ENCODE results near the gene BCL6. TPM values are rescaled to one million over a fixed set of nuclear protein-coding genes. Genes with fewer than 3 reads are reported as not detected.

The BCL6 gene
- total and polyA plus RNA-seq, 10 of the 15 experiments (the other 5 are each of a cell fraction or from before 2014, with no cell fraction given) = 0.04 to 0.85 (median 0.15) TPM

DNA sequence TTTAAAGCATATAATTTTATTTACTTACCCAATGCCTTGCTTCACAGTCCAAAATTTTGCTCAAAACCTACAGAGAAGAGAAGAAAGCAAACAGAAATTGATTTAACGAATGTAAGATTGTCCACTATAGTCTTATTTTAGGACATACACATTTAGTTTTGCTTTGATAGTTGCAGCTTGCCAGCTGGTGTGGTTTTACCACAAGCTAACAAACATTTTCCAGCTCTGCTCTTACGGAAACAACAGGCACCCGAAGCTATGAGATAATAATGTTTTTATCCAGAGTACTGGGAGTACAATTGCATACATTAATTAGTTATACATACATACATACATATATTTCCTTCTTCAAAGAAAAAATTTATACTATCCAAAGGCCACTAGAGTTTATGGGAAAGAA lies 10.4 kb downstream of the BCL6 start:
- Histone ChIP-seq H3K4me1 (ENCODE audit: control insufficient read depth, insufficient read depth, low read length) (no peaks in the 10 kb centered on the region; the same call in 1 of the 2 replicates), H2AFZ (ENCODE audit: control insufficient read depth, low read depth, low read length) (no peak overlapping the region), H3K4me3 (no peak overlapping the region), H3K4me2 (ENCODE audit: control insufficient read depth, insufficient read depth) (no peak overlapping the region), H3K27me3 (replicated peaks in 1 of 2; ENCODE audit: control insufficient read depth in 2 of 2, insufficient read depth in 2 of 2, low read length in 1 of 2) (peaks cover 4 to 11% of the 10 kb centered on the region in 2 experiments; a peak in 3 of 4 replicates), H4K20me1 (ENCODE audit: control insufficient read depth, insufficient read depth) (no peaks in the 10 kb centered on the region), H3K9ac (ENCODE audit: control insufficient read depth, insufficient read depth, low read length) (no peak overlapping the region), H3K9me3 (replicated peaks; ENCODE audit: control insufficient read depth, insufficient read depth, low read length) (no peaks in the 10 kb centered on the region), H3K79me2 (ENCODE audit: control insufficient read depth, insufficient read depth, low read length) (no peaks in the 10 kb centered on the region), H3K36me3 (ENCODE audit: control insufficient read depth in 2 of 2, insufficient read depth in 2 of 2, low read length in 1 of 2) (no peaks in the 10 kb centered on the region), H3K27ac (ENCODE audit: control insufficient read depth, insufficient read depth) (no peak overlapping the region)
- ATAC-seq = no peak
- POLR2A ChIA-PET = no interaction called here
- BruUV-seq (replicated peaks) = no TSS peak
- FAIRE-seq = no peak
- no peak for DNase-seq (ENCODE audit: low read depth, low spot score)
- intact Hi-C loops (cut with micrococcal nuclease; ENCODE audit: unreplicated experiment) = loop anchor here (10.0 kb wide), 1 partner anchor 1090 kb away; no protein-coding TSS in a partner anchor
- in situ Hi-C loops (cut with MboI) = loop anchor here (5.0 kb wide), 2 partner anchors 1307 to 1412 kb away; no protein-coding TSS in a partner anchor
- WGBS (ENCODE audit: insufficient coverage, insufficient replicate concordance, low lambda C conversion rate, missing lambda C conversion rate) = 61% methylated on average over 3 of the region's 3 CpGs
- RAD21 ChIA-PET (ENCODE audit: unreplicated experiment) = interaction anchor here (7.2 kb wide), 1 partner anchor 1219 kb away, joined by 130 read pairs; no protein-coding TSS in a partner anchor
- TF ChIP-seq MTA3 (IDR thresholded peaks at IDR 0.05; ENCODE audit: borderline replicate concordance, low read length) (no peak), BRCA1 (IDR thresholded peaks at IDR 0.05; ENCODE audit: low read depth, low read length) (no peak), SUPT20H (IDR thresholded peaks at IDR 0.05; ENCODE audit: borderline replicate concordance, control insufficient read depth, low read depth, low read length) (no peak), TARDBP (IDR thresholded peaks at IDR 0.05; ENCODE audit: borderline replicate concordance) (no peak), POLR2AphosphoS5 (IDR thresholded peaks at IDR 0.05; ENCODE audit: low read length) (no peak), HDAC2 (IDR thresholded peaks at IDR 0.05) (no peak), EZH2 (IDR thresholded peaks at IDR 0.05; ENCODE audit: borderline replicate concordance, control insufficient read depth, low read depth, low read length) (no peak), GATAD2B (conservative IDR thresholded peaks at IDR 0.05; ENCODE audit: low read depth) (no peak), POLR2A (IDR thresholded peaks at IDR 0.05; ENCODE audit: low read depth, low read length) (no peak), ATF7 (IDR thresholded peaks at IDR 0.05; ENCODE audit: low read depth) (no peak), SMAD1 (IDR thresholded peaks at IDR 0.05; ENCODE audit: low read depth, partially characterized antibody) (no peak), KDM1A (IDR thresholded peaks at IDR 0.05; ENCODE audit: borderline replicate concordance) (no peak), SIN3A (IDR thresholded peaks at IDR 0.05; ENCODE audit: low read depth, low read length) (no peak), HDGF (IDR thresholded peaks at IDR 0.05) (no peak), MYC (IDR thresholded peaks at IDR 0.05; ENCODE audit: insufficient read depth, insufficient read length, insufficient replicate concordance, low read length, severe bottlenecking) (no peak), EGR1 (IDR thresholded peaks at IDR 0.05; ENCODE audit: borderline replicate concordance in 1 of 2, low read depth in 2 of 2, low read length in 2 of 2) (no peak)
- TF ChIP-seq, protein P1, sequence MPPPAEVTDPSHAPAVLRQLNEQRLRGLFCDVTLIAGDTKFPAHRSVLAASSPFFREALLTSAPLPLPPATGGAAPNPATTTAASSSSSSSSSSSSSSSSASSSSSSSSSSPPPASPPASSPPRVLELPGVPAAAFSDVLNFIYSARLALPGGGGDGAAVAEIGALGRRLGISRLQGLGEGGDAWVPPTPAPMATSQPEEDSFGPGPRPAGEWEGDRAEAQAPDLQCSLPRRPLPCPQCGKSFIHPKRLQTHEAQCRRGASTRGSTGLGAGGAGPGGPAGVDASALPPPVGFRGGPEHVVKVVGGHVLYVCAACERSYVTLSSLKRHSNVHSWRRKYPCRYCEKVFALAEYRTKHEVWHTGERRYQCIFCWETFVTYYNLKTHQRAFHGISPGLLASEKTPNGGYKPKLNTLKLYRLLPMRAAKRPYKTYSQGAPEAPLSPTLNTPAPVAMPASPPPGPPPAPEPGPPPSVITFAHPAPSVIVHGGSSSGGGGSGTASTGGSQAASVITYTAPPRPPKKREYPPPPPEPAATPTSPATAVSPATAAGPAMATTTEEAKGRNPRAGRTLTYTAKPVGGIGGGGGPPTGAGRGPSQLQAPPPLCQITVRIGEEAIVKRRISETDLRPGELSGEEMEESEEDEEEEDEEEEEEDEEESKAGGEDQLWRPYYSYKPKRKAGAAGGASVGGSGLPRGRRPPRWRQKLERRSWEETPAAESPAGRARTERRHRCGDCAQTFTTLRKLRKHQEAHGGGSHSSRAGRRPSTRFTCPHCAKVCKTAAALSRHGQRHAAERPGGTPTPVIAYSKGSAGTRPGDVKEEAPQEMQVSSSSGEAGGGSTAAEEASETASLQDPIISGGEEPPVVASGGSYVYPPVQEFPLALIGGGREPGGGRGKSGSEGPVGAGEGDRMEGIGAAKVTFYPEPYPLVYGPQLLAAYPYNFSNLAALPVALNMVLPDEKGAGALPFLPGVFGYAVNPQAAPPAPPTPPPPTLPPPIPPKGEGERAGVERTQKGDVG (CRISPR knock-in tag; IDR thresholded peaks at IDR 0.05) = no peak
- TF ChIP-seq, protein P2, sequence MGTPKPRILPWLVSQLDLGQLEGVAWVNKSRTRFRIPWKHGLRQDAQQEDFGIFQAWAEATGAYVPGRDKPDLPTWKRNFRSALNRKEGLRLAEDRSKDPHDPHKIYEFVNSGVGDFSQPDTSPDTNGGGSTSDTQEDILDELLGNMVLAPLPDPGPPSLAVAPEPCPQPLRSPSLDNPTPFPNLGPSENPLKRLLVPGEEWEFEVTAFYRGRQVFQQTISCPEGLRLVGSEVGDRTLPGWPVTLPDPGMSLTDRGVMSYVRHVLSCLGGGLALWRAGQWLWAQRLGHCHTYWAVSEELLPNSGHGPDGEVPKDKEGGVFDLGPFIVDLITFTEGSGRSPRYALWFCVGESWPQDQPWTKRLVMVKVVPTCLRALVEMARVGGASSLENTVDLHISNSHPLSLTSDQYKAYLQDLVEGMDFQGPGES (IDR thresholded peaks at IDR 0.05) = no peak
- TF ChIP-seq, protein P3, sequence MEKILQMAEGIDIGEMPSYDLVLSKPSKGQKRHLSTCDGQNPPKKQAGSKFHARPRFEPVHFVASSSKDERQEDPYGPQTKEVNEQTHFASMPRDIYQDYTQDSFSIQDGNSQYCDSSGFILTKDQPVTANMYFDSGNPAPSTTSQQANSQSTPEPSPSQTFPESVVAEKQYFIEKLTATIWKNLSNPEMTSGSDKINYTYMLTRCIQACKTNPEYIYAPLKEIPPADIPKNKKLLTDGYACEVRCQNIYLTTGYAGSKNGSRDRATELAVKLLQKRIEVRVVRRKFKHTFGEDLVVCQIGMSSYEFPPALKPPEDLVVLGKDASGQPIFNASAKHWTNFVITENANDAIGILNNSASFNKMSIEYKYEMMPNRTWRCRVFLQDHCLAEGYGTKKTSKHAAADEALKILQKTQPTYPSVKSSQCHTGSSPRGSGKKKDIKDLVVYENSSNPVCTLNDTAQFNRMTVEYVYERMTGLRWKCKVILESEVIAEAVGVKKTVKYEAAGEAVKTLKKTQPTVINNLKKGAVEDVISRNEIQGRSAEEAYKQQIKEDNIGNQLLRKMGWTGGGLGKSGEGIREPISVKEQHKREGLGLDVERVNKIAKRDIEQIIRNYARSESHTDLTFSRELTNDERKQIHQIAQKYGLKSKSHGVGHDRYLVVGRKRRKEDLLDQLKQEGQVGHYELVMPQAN (conservative IDR thresholded peaks at IDR 0.05) = no peak
- CTCF ChIA-PET = interaction anchor here (0.6 to 9.7 kb wide), 3 partner anchors 187 to 1412 kb away, joined by 3 to 437 read pairs (median 4); no protein-coding TSS in a partner anchor
- SMC1A ChIA-PET (ENCODE audit: uncharacterized antibody, unreplicated experiment) = interaction anchor here (1.2 to 1.7 kb wide), 3 partner anchors 10 to 1223 kb away, joined by 4 read pairs; partner anchors contain the start of gene BCL6
